Activated naive CD4-positive, alpha-beta T cell treated with anti-CD3 and anti-CD28 coated beads for 36 hours (primary cell): ENCODE measurements around the gene TTLL5. TPM values are rescaled to one million over a fixed set of nuclear protein-coding genes. Genes with fewer than 3 reads are reported as not detected.

ENCODE experiments used
- CTCF ChIA-PET: fragments of 350-600 bp; sonication (Branson Sonifier 250); formaldehyde crosslinking; loops from one replicate; lab custom pipeline; 2021; ENCODE audit warnings: antibody characterized with exemption; lab: Charles Lee
- DNase-seq: peaks from one replicate; pipeline ENCODE4 v3.0.0-alpha.2; 2020
- H3K27ac Mint-ChIP-seq: one replicate; pipeline ENCODE4 v1.8.0; 2021; ENCODE audit warnings: mild to moderate bottlenecking, mixed read lengths
- H3K27me3 Mint-ChIP-seq: one replicate; pipeline ENCODE4 v1.8.0; 2021; ENCODE audit warnings: low read depth, mixed read lengths
- H3K36me3 Mint-ChIP-seq: one replicate; pipeline ENCODE4 v1.8.0; 2021; ENCODE audit warnings: low read depth, mixed read lengths
- H3K4me1 Mint-ChIP-seq: one replicate; pipeline ENCODE4 v1.8.0; 2021; ENCODE audit warnings: low read depth, mixed read lengths
- H3K4me3 Mint-ChIP-seq: one replicate; pipeline ENCODE4 v1.8.0; 2021; ENCODE audit warnings: mild to moderate bottlenecking, moderate library complexity, mixed read lengths
- H3K9me3 Mint-ChIP-seq: one replicate; pipeline ENCODE4 v1.8.0; 2021; ENCODE audit warnings: mixed read lengths
- intact Hi-C: fragments of 100-400 bp; cut with micrococcal nuclease; formaldehyde crosslinking; loops from one replicate; pipeline ENCODE4 v1.15.1; 2023
- total RNA-seq, 2 experiments: library from RNA; stranded (reverse); gene quantifications; one replicate each; pipeline ENCODE4 v1.2.3, GENCODE V29; 2021

The TTLL5 gene
- total RNA-seq, 2 experiments from 2014 or later = 23.8 to 25.1 TPM

DNA sequence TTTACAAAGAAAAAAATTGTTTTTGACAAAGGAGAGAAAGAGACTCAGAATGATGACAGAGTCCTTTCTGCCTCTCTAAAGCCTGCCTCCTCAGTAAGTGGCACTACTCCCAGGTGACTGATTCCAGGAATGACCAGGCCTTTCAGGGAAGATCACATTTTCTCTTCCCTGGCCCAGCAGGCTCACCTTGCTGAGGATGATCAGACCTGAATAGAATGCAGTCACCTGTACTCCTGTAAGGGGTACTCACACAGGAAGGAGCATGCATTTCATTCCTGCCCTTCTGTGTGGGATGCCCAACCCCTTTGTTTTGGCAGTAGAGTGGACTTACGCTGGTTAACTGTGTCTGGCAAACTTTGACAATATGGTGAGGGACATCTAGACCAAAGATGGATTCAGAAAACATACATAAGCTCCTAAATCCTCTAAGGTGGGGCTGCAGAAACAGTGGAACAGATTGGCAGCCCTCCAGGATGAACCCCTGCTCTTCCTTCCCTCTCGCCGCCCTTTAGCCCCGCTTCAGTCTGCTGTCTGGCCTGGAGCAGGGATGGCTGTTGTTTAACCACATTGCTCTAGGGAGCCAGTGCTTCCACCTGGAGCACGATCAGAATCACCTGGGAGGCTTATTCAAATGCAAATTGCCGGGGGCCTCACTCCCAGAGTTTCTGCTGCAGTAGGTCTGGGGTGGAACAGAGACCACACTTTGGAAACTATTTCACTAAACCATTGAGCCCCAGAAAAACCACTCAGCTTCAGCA lies 30.2 kb upstream of the TTLL5 start:
- CTCF ChIA-PET = no interaction called here
- Mint-ChIP-seq H3K27me3 (no peaks in the 10 kb centered on the region), H3K36me3 (no peaks in the 10 kb centered on the region), H3K4me3 (no peak overlapping the region), H3K27ac (no peak overlapping the region), H3K4me1 (no peaks in the 10 kb centered on the region), H3K9me3 (no peaks in the 10 kb centered on the region)
- intact Hi-C loops = no loop called here
- no peak for DNase-seq

- CTCF ChIA-PET = no interaction called here
- DNase-seq = no peak
- H3K27ac Mint-ChIP-seq = no peak overlapping the region
- no peaks in the 10 kb centered on the region for H3K27me3 Mint-ChIP-seq
- no peaks in the 10 kb centered on the region for H3K36me3 Mint-ChIP-seq
- no peak overlapping the region for H3K4me3 Mint-ChIP-seq
- H3K4me1 Mint-ChIP-seq = no peaks in the 10 kb centered on the region
- no peaks in the 10 kb centered on the region for H3K9me3 Mint-ChIP-seq
- intact Hi-C loops = no loop called here
Observed at GRCh38 chr14:75631453-75631831, 29.6 kb upstream of the TTLL5 start.

DNA sequence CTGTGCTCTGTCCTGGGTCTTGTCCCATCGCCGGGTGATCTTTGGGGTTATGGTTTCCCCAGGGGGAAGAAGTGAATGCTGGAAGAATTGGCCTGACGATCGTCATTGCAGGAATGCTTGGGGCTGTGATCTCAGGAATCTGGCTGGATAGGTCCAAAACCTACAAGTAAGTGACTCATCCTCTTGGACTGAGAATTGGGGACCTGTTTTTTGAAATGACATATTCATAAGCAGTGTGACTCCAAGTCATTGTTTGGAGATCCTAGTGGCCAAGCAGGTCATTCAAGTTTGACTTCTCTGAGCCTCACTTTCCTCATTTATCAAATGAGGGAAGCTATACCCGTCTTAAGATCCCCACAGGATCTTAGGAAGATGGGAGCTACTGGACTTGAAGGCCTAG lies 26.2 kb upstream of the TTLL5 start:
- no peaks in the 10 kb centered on the region for H3K4me1 Mint-ChIP-seq
- CTCF ChIA-PET = interaction anchor here (0.6 kb wide), 1 partner anchor 18 kb away, joined by 3 read pairs; no protein-coding TSS in a partner anchor
- no peak overlapping the region for H3K4me3 Mint-ChIP-seq
- no peaks in the 10 kb centered on the region for H3K27me3 Mint-ChIP-seq
- no peak overlapping the region for H3K27ac Mint-ChIP-seq
- DNase-seq = no peak
- H3K36me3 Mint-ChIP-seq = no peaks in the 10 kb centered on the region
- intact Hi-C loops = no loop called here
- no peaks in the 10 kb centered on the region for H3K9me3 Mint-ChIP-seq

GRCh38 chr14:75636100-75636692 lies 24.9 kb upstream of the TTLL5 start:
- no peaks in the 10 kb centered on the region for H3K36me3 Mint-ChIP-seq
- H3K4me1 Mint-ChIP-seq = no peaks in the 10 kb centered on the region
- no peak overlapping the region for H3K27ac Mint-ChIP-seq
- no peak for DNase-seq
- intact Hi-C loops = no loop called here
- H3K9me3 Mint-ChIP-seq = no peaks in the 10 kb centered on the region
- H3K4me3 Mint-ChIP-seq = no peak overlapping the region
- H3K27me3 Mint-ChIP-seq = no peaks in the 10 kb centered on the region
- CTCF ChIA-PET = interaction anchor here (0.6 to 1.2 kb wide), 4 partner anchors 17 to 270 kb away, joined by 3 to 4 read pairs (median 3); no protein-coding TSS in a partner anchor

DNA sequence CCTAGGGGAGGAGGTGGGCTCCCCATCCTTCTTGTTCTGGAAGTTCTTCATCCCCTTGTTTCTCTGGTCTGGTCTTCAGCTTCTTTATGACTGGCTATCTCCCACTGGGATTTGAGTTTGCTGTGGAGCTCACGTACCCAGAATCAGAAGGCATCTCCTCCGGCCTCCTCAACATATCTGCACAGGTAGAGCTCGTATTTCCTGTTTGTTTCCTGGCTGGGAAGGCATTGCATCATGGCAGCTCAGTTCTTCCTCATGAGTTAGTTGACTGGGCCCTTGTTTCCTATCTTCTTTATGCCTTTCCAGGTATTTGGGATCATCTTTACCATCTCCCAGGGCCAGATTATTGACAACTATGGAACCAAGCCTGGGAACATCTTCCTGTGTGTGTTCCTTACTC lies 20.2 kb upstream of the TTLL5 start:
- Mint-ChIP-seq H3K9me3 (no peaks in the 10 kb centered on the region), H3K4me3 (no peak overlapping the region), H3K4me1 (no peaks in the 10 kb centered on the region), H3K36me3 (no peaks in the 10 kb centered on the region), H3K27me3 (no peaks in the 10 kb centered on the region), H3K27ac (no peak overlapping the region)
- intact Hi-C loops = no loop called here
- CTCF ChIA-PET = interaction anchor here (1.0 to 2.3 kb wide), 2 partner anchors 14 to 63 kb away, joined by 4 to 11 read pairs; no protein-coding TSS in a partner anchor
- DNase-seq = no peak

- Mint-ChIP-seq H3K4me1 (no peaks in the 10 kb centered on the region), H3K27me3 (no peaks in the 10 kb centered on the region), H3K9me3 (no peaks in the 10 kb centered on the region), H3K27ac (no peak overlapping the region), H3K4me3 (no peak overlapping the region), H3K36me3 (peaks cover 5% of the 10 kb centered on the region)
- intact Hi-C loops = no loop called here
- CTCF ChIA-PET = interaction anchor here (1.7 kb wide), 1 partner anchor 10 kb away, joined by 7 read pairs; no protein-coding TSS in a partner anchor
- DNase-seq = no peak
Observed at GRCh38 chr14:75643985-75644384, 17.1 kb upstream of the TTLL5 start.

- intact Hi-C loops = no loop called here
- H3K27ac Mint-ChIP-seq = no peak overlapping the region
- H3K4me1 Mint-ChIP-seq = no peaks in the 10 kb centered on the region
- no peaks in the 10 kb centered on the region for H3K9me3 Mint-ChIP-seq
- CTCF ChIA-PET = interaction anchor here (1.7 kb wide), 1 partner anchor 9 kb away, joined by 7 read pairs; no protein-coding TSS in a partner anchor
- H3K4me3 Mint-ChIP-seq = no peak overlapping the region
- no peaks in the 10 kb centered on the region for H3K27me3 Mint-ChIP-seq
- no peak for DNase-seq
- H3K36me3 Mint-ChIP-seq = peaks cover 9% of the 10 kb centered on the region
Observed at GRCh38 chr14:75645056-75645455, 16.0 kb upstream of the TTLL5 start.

DNA sequence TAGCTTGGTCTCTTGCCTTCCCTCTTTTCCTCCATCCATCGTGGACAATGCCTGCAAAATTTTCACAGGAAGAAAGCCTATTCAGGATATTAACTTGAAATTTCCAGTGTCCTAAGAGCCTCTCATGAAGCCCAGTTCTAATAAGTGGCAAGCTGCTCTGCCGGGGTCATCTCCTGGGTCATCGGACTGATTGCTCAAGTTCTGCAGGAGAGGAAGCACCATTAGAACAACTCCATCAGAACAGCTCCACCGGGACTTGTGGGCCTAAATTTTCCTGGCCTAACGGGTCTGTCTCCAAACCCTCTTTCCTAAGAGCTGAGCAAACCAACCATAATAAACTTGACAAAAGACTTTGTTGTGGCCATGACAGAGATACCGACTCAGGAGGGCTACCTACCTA lies 14.3 kb upstream of the TTLL5 start:
- Mint-ChIP-seq H3K4me3 (no peak overlapping the region), H3K27me3 (no peaks in the 10 kb centered on the region), H3K9me3 (no peaks in the 10 kb centered on the region), H3K36me3 (peaks cover 24% of the 10 kb centered on the region), H3K4me1 (no peaks in the 10 kb centered on the region), H3K27ac (no peak overlapping the region)
- DNase-seq = no peak
- intact Hi-C loops = no loop called here
- CTCF ChIA-PET = interaction anchor here (1.4 kb wide), 1 partner anchor 69 kb away, joined by 8 read pairs; no protein-coding TSS in a partner anchor

DNA sequence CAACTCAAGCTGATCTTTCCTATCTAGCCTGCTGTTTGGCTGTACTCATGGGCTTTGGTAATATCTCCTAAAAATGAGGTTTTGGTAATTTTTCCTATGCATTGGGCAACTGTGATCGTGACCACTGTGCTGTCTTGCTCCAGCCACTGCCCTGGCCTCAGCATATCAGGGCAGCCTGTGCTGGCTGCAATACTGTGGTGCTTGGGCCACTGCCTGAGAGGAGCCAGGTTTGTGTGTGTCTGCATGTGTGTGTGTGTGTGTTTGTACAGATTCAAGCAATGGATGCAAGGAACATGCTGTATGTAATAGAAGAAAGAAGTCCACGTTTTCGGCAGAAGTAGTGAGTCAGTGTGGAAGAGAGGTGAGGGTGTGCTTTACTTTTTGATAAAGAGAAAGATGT lies 13.4 kb upstream of the TTLL5 start:
- Mint-ChIP-seq H3K4me3 (no peak overlapping the region), H3K36me3 (peaks cover 26% of the 10 kb centered on the region)

DNA sequence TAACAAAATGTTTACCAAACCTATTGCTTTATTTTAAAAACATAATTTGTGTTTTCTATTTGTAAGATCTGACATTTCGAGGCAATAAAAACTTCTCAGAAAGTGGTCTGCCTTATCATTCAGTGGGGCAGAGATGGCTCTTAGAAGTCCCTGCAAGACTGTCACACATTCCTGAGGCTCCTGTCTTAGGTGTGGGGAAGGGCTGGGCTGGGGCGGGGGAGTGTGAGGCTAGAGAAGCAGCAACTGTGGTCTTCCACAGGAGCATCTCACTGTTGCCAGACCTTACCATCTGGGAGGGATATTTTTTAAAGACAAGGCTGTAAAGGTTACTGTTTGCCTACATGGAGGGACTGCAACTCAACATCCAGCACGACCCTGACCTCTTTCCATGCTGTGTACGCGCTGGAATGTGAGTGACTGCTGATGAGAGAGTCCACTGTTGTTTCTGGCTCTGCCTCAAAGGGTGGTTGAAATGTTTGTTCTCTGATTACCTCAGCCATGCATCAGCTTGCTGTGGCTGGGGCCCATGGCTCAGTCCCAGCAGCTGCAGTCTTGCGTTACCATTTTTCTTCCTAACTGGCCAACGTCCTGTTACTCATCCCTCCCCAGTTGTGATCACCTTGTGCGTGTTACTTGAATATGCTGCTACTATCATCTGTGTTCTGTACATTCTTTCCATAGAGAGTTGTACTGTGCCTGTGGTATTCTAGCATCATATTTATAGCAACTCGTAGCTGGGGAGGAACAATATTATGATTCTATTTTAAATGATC lies 12.8 kb upstream of the TTLL5 start:
- no peak for DNase-seq
- Mint-ChIP-seq H3K27me3 (no peaks in the 10 kb centered on the region), H3K36me3 (peaks cover 30% of the 10 kb centered on the region), H3K4me3 (no peak overlapping the region), H3K4me1 (no peaks in the 10 kb centered on the region), H3K9me3 (no peaks in the 10 kb centered on the region), H3K27ac (no peak overlapping the region)
- CTCF ChIA-PET = interaction anchor here (0.6 to 1.7 kb wide), 2 partner anchors 159 to 339 kb away, joined by 3 to 8 read pairs; no protein-coding TSS in a partner anchor
- intact Hi-C loops = no loop called here

More for the DNA sequence above, 13.4 kb upstream of the TTLL5 start:
- no peaks in the 10 kb centered on the region for H3K4me1 Mint-ChIP-seq
- H3K27ac Mint-ChIP-seq = no peak overlapping the region
- CTCF ChIA-PET = no interaction called here
- no peaks in the 10 kb centered on the region for H3K9me3 Mint-ChIP-seq
- intact Hi-C loops = no loop called here
- no peaks in the 10 kb centered on the region for H3K27me3 Mint-ChIP-seq
- no peak for DNase-seq

DNA sequence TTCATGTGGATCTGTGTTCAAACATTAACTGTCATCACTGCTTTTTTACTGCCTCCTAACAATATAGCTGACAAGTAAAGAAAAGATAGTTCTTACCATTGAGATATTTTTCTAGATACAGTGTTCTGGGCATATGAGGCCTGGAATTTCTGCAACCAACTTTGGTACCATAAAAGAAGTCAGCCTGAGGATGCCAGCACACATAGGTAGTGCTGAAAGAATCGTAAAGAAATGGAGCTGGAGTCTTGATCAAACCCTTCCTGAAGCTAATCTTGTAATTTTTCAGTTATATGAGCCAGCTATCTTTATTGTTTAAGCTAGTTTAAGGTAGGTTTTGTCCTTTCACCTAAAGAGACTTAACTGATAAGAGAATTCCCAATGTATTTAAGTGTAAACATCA lies 11.7 kb upstream of the TTLL5 start:
- Mint-ChIP-seq H3K27me3 (no peaks in the 10 kb centered on the region), H3K27ac (no peak overlapping the region), H3K9me3 (no peaks in the 10 kb centered on the region), H3K36me3 (peaks cover 34% of the 10 kb centered on the region), H3K4me1 (peaks cover 2% of the 10 kb centered on the region), H3K4me3 (no peak overlapping the region)
- CTCF ChIA-PET = interaction anchor here (0.6 to 13.1 kb wide), 5 partner anchors 59 to 345 kb away, joined by 3 to 255 read pairs (median 6); partner anchors contain the start of gene FLVCR2
- DNase-seq = no peak
- intact Hi-C loops = no loop called here

DNA sequence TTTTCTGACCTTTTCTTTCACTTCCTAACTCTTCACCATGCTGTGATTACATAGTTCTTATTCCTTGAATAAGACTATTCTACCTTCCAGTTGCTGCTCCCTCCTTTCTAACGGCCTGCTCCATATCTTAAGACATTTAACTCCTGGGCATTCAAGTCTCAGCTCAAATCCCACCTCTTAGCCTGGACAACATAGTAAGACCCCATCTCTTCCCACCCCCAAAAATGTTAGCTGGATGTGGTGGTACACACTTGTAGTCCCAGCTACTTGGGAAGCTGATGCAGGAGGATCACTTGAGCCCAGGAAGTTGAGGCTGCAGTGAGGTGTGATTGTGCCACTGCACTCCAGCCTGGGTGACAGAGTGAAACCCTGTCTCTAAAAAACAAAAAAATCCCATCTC lies 11.3 kb upstream of the TTLL5 start:
- H3K4me1 Mint-ChIP-seq = peaks cover 2% of the 10 kb centered on the region
- no peak for DNase-seq
- H3K9me3 Mint-ChIP-seq = no peaks in the 10 kb centered on the region
- peaks cover 34% of the 10 kb centered on the region for H3K36me3 Mint-ChIP-seq
- H3K27ac Mint-ChIP-seq = no peak overlapping the region
- H3K27me3 Mint-ChIP-seq = no peaks in the 10 kb centered on the region
- CTCF ChIA-PET = interaction anchor here (0.6 to 13.1 kb wide), 5 partner anchors 20 to 346 kb away, joined by 3 to 255 read pairs (median 4); partner anchors contain the start of gene FLVCR2
- no peak overlapping the region for H3K4me3 Mint-ChIP-seq
- intact Hi-C loops = loop anchor here (10.0 kb wide), 1 partner anchor 705 kb away; no protein-coding TSS in a partner anchor
